HG02588 (cell line): Measurements from ENCODE around the gene PDE1A.
"Not testable (repeated sequence)": the region's sequence is repeated elsewhere in the genome, so short reads cannot be mapped to it uniquely, and the experiment has no call there.

Experiments
- ATAC-seq: cut with Tn5 transposase; IDR thresholded peaks from one replicate; pipeline ENCODE4 v1.9.1; 2021; ENCODE audit warnings: mild to moderate bottlenecking, moderate library complexity; ENCODE audit not compliant: unreplicated experiment

The PDE1A gene

GRCh38 chr2:182410120-182410519, 16.7 kb downstream of the PDE1A start:
- no peak for ATAC-seq

DNA sequence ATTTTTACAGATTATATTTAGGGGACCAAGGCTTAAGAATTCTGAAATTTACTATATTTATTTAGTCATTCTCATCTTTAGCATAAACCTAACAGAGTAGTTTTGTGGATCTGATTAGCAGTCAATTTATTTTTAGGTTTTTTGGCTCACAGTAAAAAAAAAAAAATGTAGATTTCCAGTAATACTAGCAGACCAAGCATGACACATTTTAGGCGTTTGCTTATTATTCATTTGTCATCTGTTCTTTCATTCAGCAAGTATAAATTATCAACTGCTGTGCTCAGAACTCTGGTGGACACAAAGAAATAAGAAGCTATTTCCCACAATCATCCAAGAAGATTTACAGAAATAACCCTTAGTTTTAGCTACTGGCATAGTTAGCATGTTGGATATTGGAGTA, 20.6 kb downstream of the PDE1A start:
- ATAC-seq: no peak

DNA sequence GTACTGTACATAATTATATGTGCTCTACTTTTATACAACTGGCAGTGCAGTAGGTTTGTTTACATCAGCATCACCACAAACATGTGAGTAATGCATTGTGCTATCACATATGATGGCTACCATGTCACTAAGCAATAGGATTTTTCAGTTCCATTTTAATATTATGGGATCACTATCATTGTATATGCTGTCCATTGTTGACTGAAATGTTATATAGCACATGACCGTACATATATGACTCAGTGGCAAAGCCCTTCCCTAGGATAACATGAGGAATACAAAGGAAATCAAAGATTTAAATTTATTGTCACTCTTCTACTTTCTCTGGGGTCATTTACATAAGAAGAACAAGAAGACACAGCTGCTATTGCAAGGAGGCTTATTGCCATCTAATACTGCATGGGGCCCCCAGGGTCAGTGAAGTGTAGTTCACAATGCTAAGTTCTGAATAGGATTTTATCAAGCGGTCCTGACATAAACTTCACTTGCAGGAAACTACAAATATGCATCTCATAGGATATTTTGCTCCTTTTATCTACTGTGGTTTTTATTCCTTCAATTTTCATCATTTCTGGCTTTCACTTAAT, 21.8 kb downstream of the PDE1A start:
- no peak for ATAC-seq

GRCh38 chr2:182404092-182404491, 22.7 kb downstream of the PDE1A start:
- no peak for ATAC-seq

DNA sequence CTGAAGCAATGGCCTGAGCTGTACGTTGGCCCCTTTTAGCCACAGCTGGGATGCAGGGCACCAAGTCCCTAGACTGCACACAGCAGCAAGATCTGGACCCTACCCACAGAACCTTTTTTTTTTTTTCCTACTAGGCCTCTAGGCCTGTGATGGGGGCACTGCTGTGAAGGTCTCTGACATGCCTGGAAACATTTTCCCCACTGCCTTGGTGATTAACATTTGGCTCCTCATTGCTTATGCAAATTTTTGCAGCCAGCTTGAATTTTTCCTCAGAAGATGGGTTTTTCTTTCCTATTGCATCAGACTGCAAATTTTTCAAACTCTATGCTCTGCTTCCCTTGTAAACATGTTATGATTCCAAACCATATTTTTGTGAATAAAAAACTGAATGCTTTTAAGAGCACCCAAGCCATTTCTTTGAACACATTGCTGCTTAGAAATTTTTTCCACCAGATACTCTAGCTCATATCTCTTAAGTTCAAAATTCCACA, 33.5 kb downstream of the PDE1A start:
- no peak for ATAC-seq

- no peak for ATAC-seq
Measured at GRCh38 chr2:182391443-182391842, 35.4 kb downstream of the PDE1A start.

GRCh38 chr2:182386267-182386880, 40.5 kb downstream of the PDE1A start:
- not testable (repeated sequence) for ATAC-seq

DNA sequence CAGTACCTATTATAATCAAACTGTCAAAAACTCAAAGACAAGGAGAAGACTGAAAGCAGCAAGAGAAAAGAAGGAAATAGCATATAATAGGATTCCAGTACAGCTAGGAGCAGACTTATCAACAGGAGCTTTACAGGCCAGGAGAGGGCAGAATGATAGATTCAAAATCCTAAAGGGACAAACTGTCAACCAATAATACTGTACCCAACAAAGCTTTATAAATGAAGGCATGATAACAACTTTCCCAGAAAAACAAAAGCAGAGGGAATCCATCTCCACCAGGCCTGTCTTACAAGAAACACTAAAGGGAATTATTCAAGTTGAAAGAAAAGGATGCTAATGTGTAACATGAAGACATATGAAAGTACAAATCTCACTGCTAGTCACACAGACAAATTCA, 42.0 kb downstream of the PDE1A start:
- no peak for ATAC-seq

GRCh38 chr2:182381225-182381624, 45.6 kb downstream of the PDE1A start:
- ATAC-seq: no peak

DNA sequence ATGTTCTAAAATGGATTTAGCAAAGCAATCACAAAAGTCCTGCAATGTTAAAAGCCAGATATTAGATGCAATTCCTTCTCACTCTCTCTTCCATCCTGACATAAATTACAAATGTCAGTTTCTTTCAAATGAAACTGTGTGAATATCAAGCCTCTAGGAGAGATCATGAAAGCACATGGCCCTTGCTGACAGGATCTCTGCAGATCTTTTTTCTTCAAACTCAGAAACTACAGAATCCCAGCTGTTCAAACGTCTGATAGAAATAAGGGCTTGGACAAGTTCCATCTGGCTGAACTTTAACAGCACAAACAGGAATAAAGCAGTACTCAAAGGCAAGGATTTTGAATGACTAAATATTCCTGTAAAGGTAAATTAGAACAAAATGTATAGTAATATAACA, 47.6 kb downstream of the PDE1A start:
- ATAC-seq: no peak

DNA sequence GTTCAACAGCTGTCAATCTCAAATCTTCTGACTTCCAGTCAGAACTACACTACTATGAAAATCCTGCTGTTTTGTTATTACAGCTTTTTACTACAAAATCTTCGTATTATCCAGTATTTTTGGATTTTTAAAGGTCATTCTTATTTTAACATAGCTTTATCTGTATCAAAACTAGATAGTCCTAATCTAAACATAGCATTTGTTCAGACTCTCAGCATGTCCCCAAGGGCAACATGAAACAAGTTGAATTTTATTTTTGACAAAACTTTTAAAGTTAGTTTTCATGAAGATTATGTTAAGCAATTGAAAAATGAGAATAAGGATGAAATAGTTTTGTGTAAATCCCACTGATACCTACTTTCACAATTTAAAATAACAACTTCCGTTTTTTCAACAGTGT, 48.1 kb downstream of the PDE1A start:
- no peak for ATAC-seq

- ATAC-seq: no peak
Measured at GRCh38 chr2:182377467-182377866, 49.4 kb downstream of the PDE1A start.

GRCh38 chr2:182375862-182376261, 51.0 kb downstream of the PDE1A start:
- ATAC-seq: no peak

- ATAC-seq: no peak
Measured at GRCh38 chr2:182372661-182373060, 54.2 kb downstream of the PDE1A start.

- no peak for ATAC-seq
Measured at GRCh38 chr2:182368996-182369395, 57.8 kb downstream of the PDE1A start.

DNA sequence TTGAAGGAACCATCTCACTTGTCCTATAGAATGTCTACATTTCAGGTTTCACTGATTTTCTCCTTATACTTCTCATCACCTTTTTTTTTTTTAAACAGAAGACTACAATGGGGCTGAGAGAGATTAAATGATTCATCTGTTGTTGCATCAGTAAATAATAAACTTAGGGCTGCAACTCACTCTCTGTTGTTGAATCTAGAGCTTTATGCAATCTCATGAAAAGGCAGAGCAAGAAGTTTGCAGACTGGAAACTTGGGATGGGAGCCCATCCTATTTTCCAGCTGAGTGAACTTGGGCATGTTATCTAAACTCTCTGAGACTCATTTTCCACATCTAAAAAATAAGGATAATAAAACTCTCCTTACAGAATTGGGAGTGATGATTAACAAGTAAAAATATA, 58.4 kb downstream of the PDE1A start:
- ATAC-seq: no peak

- ATAC-seq: no peak
Measured at GRCh38 chr2:182367401-182367800, 59.4 kb downstream of the PDE1A start.

GRCh38 chr2:182366628-182367027, 60.2 kb downstream of the PDE1A start:
- ATAC-seq: no peak

- no peak for ATAC-seq
Measured at GRCh38 chr2:182365855-182366254, 61.0 kb downstream of the PDE1A start.

- ATAC-seq: no peak
Measured at GRCh38 chr2:182361477-182361876, 65.4 kb downstream of the PDE1A start.

DNA sequence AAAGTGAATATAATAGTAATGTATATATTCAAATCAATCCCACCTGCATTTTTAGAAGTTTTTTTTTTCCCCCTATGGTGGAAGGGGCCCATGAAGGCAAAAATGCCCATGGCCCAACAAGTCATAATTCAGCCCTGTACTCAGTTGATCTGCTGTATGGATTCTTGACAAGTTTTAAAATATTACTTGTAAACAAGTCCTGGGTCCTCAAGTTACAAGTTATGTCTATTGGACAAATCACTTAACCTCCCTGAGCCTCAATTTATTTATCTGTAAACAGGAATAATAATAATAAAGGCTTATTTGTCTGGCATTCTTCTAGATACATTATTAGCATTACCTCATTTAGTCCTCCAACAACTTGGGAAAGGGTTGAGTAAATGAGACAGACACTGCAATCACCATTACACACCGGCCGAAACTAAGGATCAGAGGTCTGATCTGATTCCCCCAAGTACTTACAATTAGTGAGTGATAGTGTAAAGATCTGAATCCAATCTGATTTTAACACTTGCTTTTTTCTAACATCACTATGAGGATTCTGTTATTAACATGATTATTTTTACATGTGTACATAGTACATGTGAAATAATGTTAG, 66.1 kb downstream of the PDE1A start:
- ATAC-seq: no peak

GRCh38 chr2:182359990-182360662, 66.7 kb downstream of the PDE1A start:
- ATAC-seq: no peak
